ENCODE data around the gene CHM.

GRCh38 chrX:85992811-85993229, 54.5 kb downstream of the CHM start:
- TF ChIP-seq EZH2phosphoT487 (IDR thresholded peaks at IDR 0.05; ENCODE audit: borderline replicate concordance, low read length): no peak
- TF ChIP-seq CTCF (IDR thresholded peaks at IDR 0.05; ENCODE audit: low read depth, low read length, poor library complexity, severe bottlenecking): no peak
